Loucy (cell line): ENCODE results near the gene RTEL1.

Source experiments
- H2AFZ ChIP-seq: fragments of 200-600 bp; sonication (generic); 2 replicates; pipeline ENCODE4 v1.6.0; 2016; ENCODE audit warnings: antibody characterized with exemption, mild to moderate bottlenecking, low read length, moderate library complexity
- H3F3A ChIP-seq: fragments of 200-600 bp; 2 replicates; pipeline ENCODE4 v1.6.0; 2016; ENCODE audit warnings: antibody characterized with exemption, low read depth, mild to moderate bottlenecking
- H3K27me3 ChIP-seq: fragments of 200-600 bp; sonication (generic); 2 replicates; pipeline ENCODE4 v1.6.1; 2014; ENCODE audit warnings: low read length, mild to moderate bottlenecking; ENCODE audit not compliant: insufficient read depth, poor library complexity, severe bottlenecking
- H3K36me3 ChIP-seq: fragments of 200-600 bp; sonication (generic); 2 replicates; pipeline ENCODE4 v1.6.1; 2016; ENCODE audit warnings: low read length; ENCODE audit not compliant: insufficient read depth
- H3K4me1 ChIP-seq: fragments of 200-600 bp; sonication (generic); 2 replicates; pipeline ENCODE4 v1.5.1; 2014; ENCODE audit warnings: low read length, mild to moderate bottlenecking; ENCODE audit not compliant: insufficient read depth, poor library complexity, severe bottlenecking
- H3K4me2 ChIP-seq: fragments of 200-600 bp; sonication (generic); 2 replicates; pipeline ENCODE4 v1.6.0; 2014; ENCODE audit warnings: antibody characterized with exemption, low read length, low read depth, mild to moderate bottlenecking; ENCODE audit not compliant: poor library complexity, severe bottlenecking
- H3K4me3 ChIP-seq: fragments of 200-600 bp; sonication (generic); 2 replicates; pipeline ENCODE4 v1.5.1; 2014; ENCODE audit warnings: low read length, mild to moderate bottlenecking, mixed read lengths; ENCODE audit not compliant: poor library complexity, severe bottlenecking
- H3K79me2 ChIP-seq: fragments of 200-600 bp; sonication (generic); 2 replicates; pipeline ENCODE4 v1.6.1; 2014; ENCODE audit warnings: low read length; ENCODE audit not compliant: insufficient read depth
- H3K9ac ChIP-seq: fragments of 200-600 bp; sonication (generic); 2 replicates; pipeline ENCODE4 v1.6.0; 2014; ENCODE audit warnings: mild to moderate bottlenecking, low read depth, low read length, moderate library complexity; ENCODE audit not compliant: poor library complexity, severe bottlenecking
- H3K9me2 ChIP-seq: fragments of 200-600 bp; sonication (generic); replicated peaks from 2 replicates; pipeline ENCODE4 v1.6.1; 2016; ENCODE audit warnings: low read depth, low read length, mixed read lengths
- H3K9me3 ChIP-seq: fragments of 200-600 bp; sonication (generic); 2 replicates; pipeline ENCODE4 v1.6.1; 2014; ENCODE audit warnings: mild to moderate bottlenecking, antibody characterized with exemption, low read length, low read depth; ENCODE audit not compliant: insufficient read depth
- H4K20me1 ChIP-seq: fragments of 200-600 bp; sonication (generic); 2 replicates; pipeline ENCODE4 v1.6.0; 2014; ENCODE audit warnings: antibody characterized with exemption, low read length, mild to moderate bottlenecking; ENCODE audit not compliant: insufficient read depth, poor library complexity, severe bottlenecking
- CTCF ChIP-seq: fragments of 200-600 bp; sonication (generic); conservative IDR thresholded peaks from 2 replicates; pipeline ENCODE4 v1.5.1; 2014; ENCODE audit warnings: mild to moderate bottlenecking, antibody characterized with exemption, low read length
- EZH2phosphoT487 ChIP-seq: fragments of 200-600 bp; IDR thresholded peaks from 2 replicates; pipeline ENCODE4 v1.6.1; 2018; ENCODE audit warnings: antibody characterized with exemption, mild to moderate bottlenecking, moderate library complexity, borderline replicate concordance

RTEL1 gene

GRCh38 chr20:63691711-63692435 is 33.8 kb downstream of the RTEL1 start:
- Histone ChIP-seq H2AFZ (no peak overlapping the region), H3F3A (no peaks in the 10 kb centered on the region), H3K36me3 (no peaks in the 10 kb centered on the region), H3K4me1 (no peaks in the 10 kb centered on the region), H3K9me3 (no peaks in the 10 kb centered on the region), H3K9ac (no peak overlapping the region), H3K9me2 (no peaks in the 10 kb centered on the region), H4K20me1 (no peaks in the 10 kb centered on the region), H3K4me2 (no peak overlapping the region), H3K27me3 (no peaks in the 10 kb centered on the region), H3K4me3 (no peak overlapping the region), H3K79me2 (no peaks in the 10 kb centered on the region)
- TF ChIP-seq EZH2phosphoT487 (no peak), CTCF (no peak)

GRCh38 chr20:63692436-63693082 is 34.4 kb downstream of the RTEL1 start:
- Histone ChIP-seq H2AFZ (no peak overlapping the region), H3F3A (no peaks in the 10 kb centered on the region), H4K20me1 (no peaks in the 10 kb centered on the region), H3K4me1 (no peaks in the 10 kb centered on the region), H3K9ac (no peak overlapping the region), H3K9me2 (no peaks in the 10 kb centered on the region), H3K4me3 (no peak overlapping the region), H3K79me2 (no peaks in the 10 kb centered on the region), H3K27me3 (no peaks in the 10 kb centered on the region), H3K4me2 (no peak overlapping the region), H3K9me3 (no peaks in the 10 kb centered on the region), H3K36me3 (no peaks in the 10 kb centered on the region)
- no peak for TF ChIP-seq EZH2phosphoT487
- no peak for TF ChIP-seq CTCF

GRCh38 chr20:63693083-63693732 is 35.1 kb downstream of the RTEL1 start:
- H3K79me2 ChIP-seq = no peaks in the 10 kb centered on the region
- no peaks in the 10 kb centered on the region for H4K20me1 ChIP-seq
- H3K9me3 ChIP-seq = no peaks in the 10 kb centered on the region
- H3K36me3 ChIP-seq = no peaks in the 10 kb centered on the region
- TF ChIP-seq CTCF (no peak), EZH2phosphoT487 (no peak)
- no peaks in the 10 kb centered on the region for H3K9me2 ChIP-seq
- no peaks in the 10 kb centered on the region for H3K27me3 ChIP-seq
- H3K4me1 ChIP-seq = no peaks in the 10 kb centered on the region
- no peaks in the 10 kb centered on the region for H3F3A ChIP-seq
- H3K4me3 ChIP-seq = no peak overlapping the region
- H3K9ac ChIP-seq = no peak overlapping the region
- H3K4me2 ChIP-seq = no peak overlapping the region
- no peak overlapping the region for H2AFZ ChIP-seq
